CMK (cell line): ENCODE measurements around the gene CSTF2.
"Not testable (repeated sequence)": the region's sequence is repeated elsewhere in the genome, so short reads cannot be mapped to it uniquely, and the experiment has no call there.

Experiments
- DNase-seq: peaks from one replicate; pipeline ENCODE4 v3.0.0-alpha.2; 2010; ENCODE audit warnings: low read depth

Gene CSTF2, protein sequence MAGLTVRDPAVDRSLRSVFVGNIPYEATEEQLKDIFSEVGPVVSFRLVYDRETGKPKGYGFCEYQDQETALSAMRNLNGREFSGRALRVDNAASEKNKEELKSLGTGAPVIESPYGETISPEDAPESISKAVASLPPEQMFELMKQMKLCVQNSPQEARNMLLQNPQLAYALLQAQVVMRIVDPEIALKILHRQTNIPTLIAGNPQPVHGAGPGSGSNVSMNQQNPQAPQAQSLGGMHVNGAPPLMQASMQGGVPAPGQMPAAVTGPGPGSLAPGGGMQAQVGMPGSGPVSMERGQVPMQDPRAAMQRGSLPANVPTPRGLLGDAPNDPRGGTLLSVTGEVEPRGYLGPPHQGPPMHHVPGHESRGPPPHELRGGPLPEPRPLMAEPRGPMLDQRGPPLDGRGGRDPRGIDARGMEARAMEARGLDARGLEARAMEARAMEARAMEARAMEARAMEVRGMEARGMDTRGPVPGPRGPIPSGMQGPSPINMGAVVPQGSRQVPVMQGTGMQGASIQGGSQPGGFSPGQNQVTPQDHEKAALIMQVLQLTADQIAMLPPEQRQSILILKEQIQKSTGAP

DNA sequence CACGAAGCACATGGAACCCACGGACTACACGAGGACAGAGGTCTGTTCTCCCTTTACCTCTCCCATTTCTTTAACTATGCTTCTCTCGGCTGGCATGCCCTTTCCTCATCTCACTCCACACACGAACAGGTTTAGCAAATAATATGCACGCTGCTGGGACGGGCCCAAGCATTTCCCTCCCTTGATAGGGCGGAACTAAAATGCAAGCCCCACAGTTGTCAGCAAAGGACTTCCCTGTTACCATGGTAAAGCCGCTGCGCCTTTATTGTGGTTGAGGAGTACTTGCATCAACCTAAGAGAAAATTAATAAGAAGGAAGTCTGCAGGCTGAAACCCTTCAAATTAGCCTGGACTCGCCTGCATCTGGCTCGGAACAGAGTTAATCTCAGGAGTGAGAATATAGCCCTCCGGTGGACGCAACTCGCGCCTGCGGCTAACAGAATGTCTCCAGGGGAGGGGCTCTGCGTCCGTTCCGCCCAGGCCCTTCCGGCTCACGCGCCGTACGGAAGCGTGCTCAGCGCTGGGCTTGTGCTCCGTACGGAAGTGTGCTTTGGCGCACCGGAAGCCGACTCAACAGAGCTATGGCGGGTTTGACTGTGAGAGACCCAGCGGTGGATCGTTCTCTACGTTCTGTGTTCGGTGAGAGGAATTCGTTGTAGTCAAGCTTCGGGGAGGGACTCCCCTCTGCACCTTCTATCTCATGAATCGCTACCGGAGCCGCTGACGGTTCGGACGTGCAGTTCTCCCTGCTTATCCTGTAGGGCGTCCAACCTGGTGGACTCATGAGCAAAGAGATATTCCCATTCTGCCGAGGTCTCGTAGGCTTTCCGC is at the start of gene CSTF2:
Gene CSTF2 (plus strand): TSS at position 555 of the 830 bp plus-strand sequence. CDS start 26 bp downstream, at position 581.
- peak; percentile 52 for DNase-seq

- not testable (repeated sequence) for DNase-seq
Observed at GRCh38 chrX:100796371-100796770, 23.8 kb upstream of the CSTF2 start.

- no peak for DNase-seq
Observed at GRCh38 chrX:100797359-100797758, 22.8 kb upstream of the CSTF2 start.

- DNase-seq, result no peak
Observed at GRCh38 chrX:100798484-100799214, 21.5 kb upstream of the CSTF2 start.

DNA sequence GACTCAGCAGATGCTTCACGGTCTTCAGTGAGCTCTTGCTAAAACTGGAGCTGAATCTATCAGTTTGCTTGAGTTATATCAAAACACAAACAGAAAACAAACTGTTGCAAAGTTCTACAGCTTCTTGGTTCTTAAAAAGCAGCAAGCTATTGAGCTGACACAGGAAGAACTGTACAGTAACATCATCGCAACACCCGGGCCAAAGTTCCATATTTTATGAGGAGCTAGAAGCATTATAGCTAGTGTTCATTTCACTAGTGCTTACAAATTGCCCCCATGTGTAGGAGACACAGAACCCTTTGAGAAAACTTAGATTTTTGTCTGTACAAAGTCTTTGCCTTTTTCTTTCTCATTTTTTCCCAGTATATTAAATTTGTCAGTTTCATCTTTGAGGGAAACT is 17.3 kb upstream of the CSTF2 start:
- DNase-seq, result no peak

GRCh38 chrX:100804780-100805179 is 15.4 kb upstream of the CSTF2 start:
- no peak for DNase-seq

DNA sequence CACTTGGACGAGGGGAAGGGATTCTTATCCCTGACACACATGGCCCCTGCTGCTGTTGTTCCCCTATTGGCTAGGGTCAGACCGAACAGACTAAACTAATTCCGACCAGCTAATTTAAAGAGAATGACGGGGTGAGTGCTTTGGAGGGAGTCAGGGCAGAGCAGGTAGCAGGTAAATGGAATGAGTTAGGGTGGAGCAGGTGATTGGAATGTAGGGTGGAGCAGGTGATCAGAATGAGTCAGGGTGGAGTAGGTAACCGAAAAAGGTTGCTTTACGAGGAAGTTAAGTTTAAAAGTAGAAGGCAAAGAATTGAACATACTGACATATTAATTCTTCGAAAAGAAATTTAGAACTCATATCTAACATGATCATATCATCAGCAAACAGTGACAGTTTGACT is 11.9 kb upstream of the CSTF2 start:
- not testable (repeated sequence) for DNase-seq

DNA sequence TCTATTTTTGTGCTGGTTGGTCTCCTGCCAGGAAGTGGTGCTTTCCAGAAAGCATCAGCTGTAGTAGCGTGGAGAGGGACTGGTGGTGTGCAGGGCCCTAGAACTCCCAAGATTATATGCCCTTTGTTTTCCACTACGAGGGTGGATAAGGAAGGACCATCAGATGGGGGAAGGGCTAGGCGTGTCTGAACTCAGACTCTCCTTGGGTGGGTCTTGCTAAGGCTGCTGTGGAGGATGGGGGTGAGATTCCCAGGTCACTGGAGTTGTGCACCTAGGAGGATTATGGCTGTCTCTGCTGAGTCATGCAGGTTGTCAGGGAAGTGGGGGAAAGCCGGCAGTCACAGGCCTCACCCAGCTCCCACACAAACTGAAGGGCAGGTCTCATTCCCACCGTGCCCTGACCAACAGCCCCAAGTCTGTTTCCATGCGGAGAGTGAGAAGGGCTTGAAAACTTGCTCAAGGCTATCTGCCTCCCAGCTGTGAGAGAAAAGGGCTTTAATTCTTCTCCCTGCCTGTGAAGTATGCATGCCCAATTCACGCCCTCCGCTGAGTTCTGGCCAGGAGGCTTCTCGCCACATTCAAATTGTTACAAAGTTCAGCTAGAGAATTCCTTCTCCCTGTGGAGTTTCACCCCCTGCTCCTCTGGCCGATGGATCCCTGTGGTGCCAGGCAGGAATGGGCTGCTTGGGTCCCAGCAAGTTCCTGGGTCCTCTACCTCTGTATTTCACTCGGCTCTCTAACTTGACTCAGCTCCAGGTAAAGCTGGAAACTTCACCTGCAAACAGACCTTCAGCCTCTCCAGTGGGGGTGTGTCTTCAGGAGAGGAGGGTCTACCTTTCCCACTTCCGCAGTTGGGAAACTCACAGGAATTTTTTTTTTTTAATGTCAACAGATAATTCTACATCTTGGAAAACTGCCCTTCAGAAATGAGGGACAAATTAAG is 7.7 kb upstream of the CSTF2 start:
- no peak for DNase-seq

DNA sequence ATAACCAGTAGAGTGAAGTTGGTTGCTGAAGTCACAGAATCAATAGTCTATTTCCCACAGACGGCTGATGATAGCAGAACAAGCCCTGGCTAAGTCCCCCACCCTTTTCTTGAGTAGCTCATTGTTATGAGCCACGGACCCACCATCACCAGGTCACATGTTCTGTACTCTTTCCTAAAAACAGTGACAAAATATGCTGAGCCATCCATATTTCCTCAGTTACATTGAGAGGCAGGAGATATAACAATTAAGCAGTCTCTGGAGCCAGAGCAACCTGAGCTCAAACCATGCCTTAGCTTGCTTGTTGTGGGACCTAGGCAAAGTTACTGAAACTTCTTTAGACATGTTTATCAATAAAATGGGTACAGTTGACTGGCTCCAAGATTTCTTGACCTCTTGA is 2.9 kb upstream of the CSTF2 start:
- no peak for DNase-seq

DNA sequence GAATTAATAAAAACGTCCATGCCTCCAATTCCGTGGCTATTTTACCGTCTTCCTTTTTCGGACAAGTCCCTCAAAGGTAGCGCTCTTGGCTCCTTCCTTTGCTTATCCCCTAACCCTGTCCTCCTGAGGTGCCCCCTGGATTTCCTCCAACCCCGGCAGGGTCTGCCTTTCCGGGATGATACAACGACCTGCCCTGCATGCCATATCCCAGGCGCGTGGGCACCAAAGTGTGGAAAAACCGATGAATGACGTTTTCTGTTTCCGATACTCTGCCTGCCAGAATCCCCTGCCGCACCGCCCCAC is 706 bp upstream of the CSTF2 start:
- DNase-seq, result no peak

- DNase-seq, result no peak
Observed at GRCh38 chrX:100829730-100830129, 9.5 kb downstream of the CSTF2 start.

DNA sequence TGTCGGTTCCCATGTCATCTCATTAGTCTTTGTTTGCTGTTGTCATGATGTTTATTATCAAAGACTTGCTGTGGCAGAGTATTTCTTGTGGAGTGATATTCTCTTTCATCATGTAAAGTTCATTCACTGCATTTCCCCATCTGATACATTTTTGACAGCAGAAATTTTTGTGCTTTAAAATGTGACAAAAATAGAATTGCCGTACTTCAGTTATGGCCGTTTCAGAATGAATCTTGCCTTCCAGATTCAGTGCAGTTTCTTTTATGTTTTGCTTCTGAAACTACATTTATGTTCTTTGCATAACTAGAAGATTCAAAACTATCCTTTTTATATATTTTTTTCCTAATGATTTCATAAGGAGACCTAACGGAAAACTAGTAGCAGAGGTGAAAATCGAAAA is 10.0 kb downstream of the CSTF2 start:
- no peak for DNase-seq

DNA sequence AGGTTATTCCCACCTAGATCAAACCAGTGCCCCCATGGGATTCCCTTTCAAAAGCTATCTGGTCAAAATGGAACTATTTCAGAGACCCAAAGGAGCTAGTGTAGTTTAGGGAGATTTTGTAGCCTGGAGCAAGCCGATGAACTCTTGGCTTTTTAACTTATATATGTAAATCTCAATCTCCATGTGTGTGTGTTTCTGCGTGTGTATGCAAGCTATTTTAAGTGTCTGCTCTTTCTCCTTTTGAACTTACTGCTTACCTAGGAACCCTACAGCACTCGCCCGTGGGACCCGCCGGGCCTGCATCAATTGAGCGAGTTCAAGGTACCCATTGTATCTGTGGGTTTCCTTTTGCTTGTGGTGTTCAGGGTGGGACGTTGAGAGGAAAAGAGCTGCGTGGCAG is 10.4 kb downstream of the CSTF2 start:
- DNase-seq, result no peak

DNA sequence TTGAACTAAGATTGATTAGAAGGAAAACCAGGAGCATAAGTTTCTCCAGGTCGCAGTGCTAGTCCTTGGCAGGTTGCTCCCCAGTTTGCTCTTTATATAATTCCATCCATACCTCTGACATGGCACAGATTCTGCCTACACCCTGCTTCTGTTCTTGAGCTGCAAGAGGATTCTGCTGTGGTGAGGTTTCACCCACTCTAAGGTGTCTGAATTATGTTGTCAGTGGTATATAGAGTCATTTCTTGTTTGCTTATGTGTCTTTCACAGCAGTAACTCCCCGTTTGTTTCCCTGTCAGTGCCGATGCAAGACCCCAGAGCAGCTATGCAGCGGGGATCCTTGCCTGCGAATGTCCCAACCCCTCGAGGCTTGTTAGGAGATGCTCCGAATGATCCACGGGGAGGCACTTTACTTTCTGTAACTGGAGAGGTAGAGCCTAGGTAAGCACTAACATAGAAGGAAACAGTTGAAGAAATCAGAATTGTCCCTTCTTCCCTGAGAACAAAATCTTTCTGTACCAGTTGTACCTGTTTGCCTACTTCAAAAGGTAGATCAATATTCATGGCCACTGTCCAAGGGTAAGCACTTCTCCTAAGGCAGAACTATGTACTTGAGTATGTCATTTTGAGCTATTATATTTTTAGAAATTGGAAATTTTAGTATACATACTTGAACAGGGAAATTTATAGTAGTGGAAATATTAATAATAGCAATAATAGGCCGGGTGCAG is 11.2 kb downstream of the CSTF2 start:
- DNase-seq, result no peak

DNA sequence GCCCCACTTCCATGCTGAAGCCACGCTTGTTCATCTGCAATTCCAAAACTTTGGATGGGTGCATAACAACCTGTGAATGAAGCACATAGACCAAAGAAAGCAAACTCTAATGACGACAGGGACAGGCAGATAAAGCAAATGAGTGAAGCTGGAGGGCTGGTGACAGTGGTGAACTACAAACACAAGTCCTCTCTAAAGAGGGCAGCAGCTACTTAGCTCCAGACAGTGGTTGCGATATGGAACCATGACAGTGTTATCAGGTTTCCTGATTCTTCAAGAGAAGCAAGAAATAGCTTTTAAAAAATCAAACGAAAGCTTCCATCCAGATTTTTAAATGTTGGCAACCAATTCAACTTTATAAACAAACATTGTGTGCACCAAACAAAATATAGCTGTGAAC is 30.1 kb downstream of the CSTF2 start:
- no peak for DNase-seq

DNA sequence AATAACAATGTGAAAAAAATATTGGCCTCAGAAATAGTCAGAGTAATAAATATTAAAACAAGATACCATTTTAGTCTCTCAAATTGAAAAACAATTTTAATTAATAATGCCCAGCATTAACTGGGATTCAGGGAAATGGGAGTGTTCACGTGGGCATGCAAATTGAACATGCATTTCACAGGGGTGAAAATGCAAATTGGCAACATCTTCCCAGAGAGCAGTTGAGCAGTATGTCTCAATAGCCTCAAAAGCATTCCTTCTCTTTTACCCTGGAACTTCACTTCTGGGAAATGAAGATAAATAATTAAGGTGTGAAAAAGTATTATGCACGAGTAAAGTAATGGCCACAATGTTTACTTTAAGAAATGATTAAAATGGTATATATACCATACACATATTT is 32.6 kb downstream of the CSTF2 start:
- DNase-seq, result no peak

GRCh38 chrX:100863326-100863864 is 43.2 kb downstream of the CSTF2 start:
- DNase-seq, result no peak

DNA sequence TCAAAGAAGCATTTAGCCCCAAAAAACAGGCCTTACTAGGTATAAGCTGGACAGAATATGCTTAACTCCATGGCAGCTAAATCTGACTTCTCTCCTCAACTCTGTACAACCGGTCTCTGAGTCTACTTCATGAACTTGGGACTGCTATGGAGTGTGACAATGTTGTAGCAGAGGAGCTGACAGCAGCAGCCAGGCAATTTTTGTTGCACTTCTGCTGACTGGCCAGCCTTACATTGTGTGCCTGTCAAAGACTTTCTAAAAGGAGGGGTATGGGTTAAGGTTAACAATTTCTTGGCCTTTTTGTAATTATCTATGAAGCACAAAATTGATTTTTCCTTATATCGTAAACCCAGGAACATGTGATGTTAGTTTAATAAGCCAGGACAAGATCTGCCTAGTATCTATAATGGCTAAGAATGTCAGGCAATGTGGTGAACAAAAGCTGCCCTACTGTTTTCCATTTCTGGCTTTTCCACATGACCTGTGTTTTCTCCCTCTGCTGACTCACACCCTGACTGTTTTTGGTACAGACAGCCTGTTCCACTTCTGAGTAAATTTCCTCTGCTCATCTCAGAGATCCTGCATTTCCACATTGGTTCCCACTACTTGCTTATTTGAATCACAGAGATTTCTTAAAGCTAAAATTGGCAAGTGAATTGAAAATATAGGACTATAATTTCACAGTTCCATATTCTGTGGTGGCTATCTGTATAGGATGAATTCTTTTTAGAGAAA is 44.6 kb downstream of the CSTF2 start:
- DNase-seq, result no peak

GRCh38 chrX:100868273-100868672 is 48.1 kb downstream of the CSTF2 start:
- no peak for DNase-seq

DNA sequence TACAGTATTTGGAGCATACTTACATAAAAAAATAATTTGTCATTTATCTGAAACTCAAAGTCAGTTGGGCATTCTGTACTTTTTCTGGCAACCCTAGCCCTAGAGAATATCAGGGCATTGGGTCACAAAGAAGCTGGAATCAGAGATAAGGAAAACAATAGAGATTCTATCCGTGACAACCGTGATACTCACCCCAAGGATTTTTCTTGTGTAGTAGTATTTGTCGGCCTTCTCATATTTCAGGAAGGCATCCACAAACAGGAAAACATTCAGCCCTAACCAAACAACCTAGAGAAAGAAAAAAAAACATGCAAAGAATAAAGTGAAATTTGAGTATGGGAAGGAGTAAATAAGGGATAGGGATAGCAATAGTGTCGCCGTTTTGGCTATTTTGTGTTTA is 50.3 kb downstream of the CSTF2 start:
- DNase-seq, result no peak
